DMS79 treated with DMSO at 0.1 percent for 48 hours (cell line): ENCODE results near the gene ATP9B.
A peak's percentile ranks its signal among the peaks of the same experiment; 100 is the strongest.
"Not testable (repeated sequence)": the region's sequence is repeated elsewhere in the genome, so short reads cannot be mapped to it uniquely, and the experiment has no call there.

Source experiments
- DNase-seq: peaks from one replicate; lab custom pipeline; 2025; lab: John Stamatoyannopoulos, UW

The ATP9B gene

DNA sequence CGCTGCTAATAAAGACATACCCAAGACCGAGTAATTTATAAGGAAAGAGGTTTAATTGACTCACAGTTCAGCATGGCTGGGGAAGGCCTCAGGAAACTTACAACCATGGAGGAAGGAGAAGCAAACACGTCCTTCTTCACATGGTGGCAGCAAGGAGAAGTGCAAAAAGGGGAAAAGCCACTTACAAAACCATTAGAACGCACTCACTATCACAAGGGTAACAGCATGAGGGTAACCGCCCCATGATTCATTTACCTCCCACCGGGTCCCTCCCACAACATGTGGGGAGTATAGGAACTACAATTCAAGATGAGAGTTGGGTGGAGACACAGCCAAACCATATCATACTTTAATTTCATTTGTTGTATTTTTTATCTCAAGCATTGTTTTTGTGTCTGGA is 67.5 kb downstream of the ATP9B start:
- no peak for DNase-seq

DNA sequence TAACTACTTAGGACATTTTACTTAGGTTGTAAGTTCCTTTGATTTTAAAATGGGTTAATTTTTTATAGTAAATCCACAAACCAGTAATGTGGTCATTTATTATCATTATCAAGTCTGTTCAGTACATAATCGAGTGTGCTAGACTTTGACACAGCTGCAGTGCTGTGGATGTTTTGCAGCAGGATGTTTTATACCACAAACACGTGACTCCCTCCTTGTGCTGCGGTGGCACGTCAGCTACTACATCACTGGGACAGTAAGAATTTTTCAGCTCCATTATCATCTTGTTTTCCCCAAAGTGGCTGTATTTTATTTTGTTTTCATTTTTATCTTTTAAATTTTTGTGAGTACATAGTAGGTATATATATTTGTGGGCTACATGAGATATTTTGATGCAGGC is 70.0 kb downstream of the ATP9B start:
- DNase-seq = no peak

DNA sequence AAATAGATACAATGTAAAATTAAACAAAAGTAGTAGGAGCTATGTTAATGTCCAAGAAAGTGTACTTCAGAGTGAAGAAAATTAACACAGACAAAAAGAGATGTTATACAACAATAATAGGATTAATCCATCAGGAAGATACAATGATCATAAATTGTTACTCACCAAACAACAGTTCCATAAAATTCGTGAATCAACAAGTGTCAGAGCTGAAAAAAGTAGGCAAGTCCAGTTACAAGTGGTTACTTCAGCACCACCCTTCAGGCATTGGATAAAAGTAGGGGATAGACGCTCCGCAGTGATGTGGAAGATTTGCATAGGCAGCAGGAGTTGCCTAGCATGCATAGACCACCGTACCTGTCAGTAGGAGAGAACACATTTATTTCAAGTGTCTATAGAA is 77.8 kb downstream of the ATP9B start:
- DNase-seq = no peak

DNA sequence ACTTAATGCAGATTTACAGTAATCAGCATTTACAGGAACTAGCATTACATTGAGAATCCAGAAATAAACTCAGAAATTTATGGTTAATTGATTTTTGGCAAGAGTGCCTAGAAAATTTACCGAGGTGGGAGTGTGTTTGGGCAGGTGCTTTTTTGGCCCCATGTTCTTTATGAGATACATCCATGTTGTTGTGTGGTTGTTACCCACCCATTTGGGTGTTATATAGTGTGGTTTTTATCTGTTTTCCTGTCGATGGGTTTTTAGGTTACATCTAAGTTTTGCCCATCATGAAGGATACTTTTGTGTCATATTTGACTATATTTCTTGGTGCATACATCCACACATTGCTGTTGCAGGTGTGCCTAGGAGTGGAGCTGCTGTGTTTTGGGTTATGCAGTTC is 82.0 kb downstream of the ATP9B start:
- DNase-seq = no peak

DNA sequence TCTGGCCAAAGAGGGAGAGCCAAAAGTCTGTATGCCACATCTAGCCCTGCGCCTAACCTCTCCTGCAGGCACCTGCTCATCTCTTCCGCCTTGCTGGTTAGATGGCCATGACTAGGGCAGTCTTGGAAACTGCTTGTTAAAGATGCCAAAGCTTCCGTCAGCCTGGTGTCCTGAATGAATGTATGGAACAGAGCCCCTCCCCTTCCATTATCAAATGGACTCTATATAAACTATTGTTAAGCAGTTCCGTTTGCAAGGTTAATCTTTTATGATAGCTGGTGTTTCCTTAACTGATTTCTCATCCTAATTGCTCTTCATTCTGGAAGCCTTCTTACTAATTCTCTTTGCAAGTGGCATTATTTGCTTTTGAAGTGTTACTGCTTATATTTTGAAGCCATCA is 87.1 kb downstream of the ATP9B start:
- DNase-seq = no peak

DNA sequence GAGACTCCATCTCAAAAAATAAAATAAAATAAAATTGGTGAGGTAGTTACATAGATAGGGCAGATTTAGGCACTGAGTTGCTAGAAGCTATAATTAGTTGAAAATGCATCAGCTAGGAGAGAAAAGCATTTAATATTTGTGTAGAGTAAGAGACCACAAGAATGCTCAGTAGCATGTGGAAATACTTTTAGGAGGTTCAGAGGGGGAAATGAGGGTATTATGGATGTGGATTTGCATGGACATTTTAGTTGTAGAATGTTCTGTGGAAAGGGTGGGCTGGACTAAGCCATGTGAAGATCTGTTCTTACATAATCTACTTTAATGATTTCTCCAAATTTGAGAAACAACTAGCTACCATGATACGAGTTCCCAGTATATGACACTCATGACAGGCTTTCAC is 95.5 kb downstream of the ATP9B start:
- DNase-seq = no peak

DNA sequence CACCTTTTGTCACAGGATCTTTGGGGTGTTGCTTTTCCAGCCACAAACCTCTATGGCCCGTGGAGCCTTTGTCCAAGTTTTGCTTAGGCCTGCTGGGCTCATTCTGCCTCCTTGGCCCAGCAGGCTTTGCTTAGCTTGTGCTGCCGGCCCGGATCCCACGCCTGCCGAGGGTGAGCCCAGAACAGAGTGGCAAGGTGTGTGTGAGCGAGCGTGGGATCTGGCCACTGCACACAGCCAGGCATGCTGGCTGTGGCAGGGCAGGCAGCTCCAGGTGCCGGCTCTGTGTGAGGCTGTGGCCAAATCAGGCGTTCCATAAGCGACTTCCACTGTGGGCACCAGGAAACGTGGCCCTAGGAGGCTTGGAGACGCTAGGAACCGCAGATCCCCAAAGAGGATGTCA is 97.5 kb downstream of the ATP9B start:
- no peak for DNase-seq

DNA sequence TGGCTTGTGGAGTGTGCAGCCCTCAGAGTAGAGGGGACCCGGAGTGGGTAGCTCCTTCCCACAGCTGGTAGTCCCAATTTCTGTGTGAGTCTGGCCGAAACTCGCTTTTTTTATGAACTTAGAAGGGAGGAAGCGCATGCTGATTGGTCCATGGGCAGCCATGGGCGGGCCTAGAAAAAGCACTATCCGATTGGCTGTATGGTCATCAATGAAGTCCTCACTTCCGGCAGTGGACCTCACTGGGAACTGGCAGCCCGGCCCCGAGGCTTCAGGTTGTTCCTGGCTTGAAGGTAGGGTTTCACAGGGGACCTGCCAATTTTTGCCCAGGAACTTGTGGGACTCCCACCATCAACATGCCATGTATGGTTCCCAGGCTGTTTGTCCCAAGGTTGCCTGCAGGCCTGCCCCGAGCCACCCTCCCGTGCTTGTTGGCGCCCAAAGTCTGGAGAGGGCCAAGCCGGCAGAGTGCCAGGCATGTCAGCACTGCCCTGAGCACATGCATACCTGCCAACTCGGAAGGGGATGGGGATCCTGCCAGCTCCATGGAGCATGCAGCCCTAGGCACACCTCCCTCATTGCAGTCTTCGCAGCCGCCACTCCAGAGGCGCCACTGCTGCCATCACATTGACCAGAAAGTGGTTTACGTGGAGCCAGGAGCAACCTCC is 98.5 kb downstream of the ATP9B start:
- DNase-seq = no peak

DNA sequence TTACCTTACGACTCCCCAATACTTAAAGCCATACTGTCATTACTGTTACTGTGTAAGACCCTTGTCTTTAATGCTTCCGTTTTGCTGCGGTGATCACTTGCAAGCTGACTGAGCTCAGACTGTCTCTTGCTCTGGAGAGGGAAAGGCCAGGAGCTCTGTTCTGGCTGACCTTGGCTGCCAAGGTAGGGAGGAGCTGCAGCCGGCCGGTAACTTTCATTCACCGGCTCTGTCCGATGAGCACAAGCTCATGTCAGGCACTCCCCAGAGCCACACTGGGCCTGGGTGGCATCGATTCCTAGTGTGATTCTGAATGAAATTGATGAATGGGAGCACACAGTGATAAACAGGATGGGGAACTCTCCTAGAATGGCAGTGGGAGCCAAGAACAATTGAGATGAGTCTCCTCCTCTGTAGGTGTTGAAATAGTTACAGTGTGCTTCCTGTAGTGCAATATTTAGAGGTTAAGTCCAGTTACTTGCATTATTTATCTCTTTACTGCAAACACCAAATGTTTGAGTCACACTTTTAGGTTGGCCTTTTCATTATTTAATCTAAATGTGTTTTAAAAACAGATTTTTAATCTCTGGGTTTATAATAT is 100.9 kb downstream of the ATP9B start:
- DNase-seq = no peak

DNA sequence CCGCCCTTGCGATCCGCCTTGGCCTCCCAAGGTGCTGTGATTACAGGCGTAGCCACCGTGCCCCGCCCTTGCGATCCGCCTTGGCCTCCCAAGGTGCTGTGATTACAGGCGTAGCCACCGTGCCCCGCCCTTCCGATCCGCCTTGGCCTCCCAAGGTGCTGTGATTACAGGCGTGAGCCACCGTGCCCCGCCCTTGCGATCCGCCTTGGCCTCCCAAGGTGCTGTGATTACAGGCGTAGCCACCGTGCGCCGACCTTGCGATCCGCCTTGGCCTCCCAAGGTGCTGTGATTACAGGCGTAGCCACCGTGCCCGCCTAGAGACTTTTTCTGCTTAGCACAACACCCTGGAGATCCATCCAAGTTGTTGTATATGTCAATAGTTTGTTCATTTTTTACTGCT is 103.1 kb downstream of the ATP9B start:
- not testable (repeated sequence) for DNase-seq

DNA sequence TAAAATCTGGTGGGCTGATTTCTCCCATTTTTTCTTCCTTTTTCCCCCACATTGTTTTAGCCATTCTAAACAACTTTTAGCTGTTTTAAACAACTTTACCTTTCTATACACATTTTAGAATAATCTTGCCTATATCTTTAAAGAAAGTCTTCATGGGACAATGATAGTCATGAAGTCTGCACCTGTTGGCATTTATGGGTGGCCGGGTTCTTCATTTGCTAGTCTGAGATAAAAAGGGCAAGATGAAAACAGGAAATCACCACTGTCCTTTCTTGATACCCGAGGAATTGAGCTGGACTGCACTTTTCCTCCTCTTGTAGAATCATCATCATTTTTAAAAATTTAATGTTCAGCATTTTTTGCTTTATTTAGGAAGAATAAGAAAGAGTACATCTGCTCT is 104.5 kb downstream of the ATP9B start:
- no peak for DNase-seq

DNA sequence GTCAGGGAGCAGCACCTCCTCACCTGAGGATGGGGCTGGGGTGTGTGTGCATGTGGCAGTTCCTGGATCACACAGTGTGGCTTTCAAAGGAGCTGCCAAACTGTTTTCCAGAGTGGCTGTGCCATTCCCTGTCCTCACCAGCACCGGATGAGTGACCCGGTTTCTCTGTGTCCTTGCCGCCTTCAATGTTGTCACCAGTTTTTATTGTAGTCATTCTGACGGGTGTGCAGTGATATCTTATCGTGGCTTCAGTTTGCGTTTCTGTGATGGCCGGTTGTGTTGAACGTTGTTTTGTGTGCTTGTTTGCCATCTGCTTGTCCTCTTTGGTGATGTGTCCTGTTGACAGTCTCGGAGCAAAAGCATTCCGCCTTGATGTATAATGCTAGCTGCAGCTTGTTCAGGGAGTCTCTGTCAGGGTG is 108.9 kb downstream of the ATP9B start:
- DNase-seq = no peak

DNA sequence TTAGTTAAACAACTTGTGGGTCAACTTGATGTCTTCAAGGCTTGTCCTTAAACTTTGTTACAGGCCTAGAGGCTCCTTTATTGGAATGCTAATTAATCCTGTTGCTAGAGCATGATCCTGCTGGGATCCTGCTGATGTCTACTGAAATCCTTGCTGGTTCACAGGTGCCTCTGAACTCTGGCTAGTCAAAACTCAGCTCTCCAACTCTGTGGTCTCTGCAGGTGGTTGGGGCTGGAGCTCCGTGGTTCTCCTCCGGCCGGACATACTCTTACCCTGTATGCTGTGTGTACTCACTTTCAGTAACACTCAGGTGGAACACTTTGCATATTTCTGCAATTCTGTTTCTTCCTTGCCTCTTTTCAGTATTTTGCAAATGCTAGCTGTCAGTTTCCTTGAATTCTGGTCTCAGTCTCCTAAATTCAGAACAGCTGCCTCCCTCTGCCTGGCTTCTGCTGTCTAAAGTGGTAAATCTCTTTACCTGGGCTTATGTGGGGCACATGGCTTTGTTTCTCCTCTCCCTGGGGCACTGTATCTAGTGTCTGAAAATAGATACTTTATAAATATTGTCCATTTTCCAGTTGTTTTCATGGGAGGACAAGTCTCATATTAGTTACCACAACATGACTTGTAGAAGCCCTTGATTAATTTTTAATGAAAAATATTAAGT is 113.0 kb downstream of the ATP9B start:
- DNase-seq = no peak

DNA sequence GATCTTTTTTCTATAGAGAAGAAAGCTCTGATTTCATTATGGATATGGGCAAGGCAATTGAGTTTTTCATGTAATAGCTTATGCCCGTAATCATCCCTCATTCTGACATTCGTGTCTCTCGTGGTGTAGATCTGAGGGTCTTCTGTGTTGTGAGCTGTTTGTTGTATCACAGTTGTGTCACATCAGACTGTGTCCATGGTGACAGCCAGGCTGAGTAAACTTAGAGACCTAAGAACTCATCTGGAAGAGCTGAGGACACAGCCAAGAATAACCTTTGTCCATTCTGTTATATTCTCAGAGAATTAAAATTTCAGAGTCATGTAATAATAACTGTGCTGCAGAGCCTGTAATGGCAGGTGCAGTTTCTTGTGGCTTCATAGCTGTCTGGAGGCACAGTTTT is 116.5 kb downstream of the ATP9B start:
- no peak for DNase-seq

DNA sequence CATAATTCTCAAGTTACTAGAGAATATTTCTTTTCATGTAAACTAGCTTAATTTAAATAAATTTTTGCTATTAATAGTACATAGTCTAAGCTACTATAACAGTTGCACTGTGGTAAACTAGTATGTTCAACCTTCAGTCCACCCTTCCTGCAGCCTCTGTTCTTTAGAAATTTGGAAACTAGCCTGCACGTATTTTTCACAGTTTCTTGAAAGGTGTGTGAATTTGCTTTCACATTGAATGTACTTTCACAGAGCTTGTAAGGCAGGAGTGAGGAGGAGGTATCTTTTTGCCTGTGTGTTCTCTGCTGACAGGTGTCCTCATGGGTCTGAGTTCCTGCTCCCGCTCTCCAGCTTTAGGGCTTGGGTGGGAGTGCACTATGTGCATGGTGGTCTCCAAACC is 117.5 kb downstream of the ATP9B start:
- no peak for DNase-seq

DNA sequence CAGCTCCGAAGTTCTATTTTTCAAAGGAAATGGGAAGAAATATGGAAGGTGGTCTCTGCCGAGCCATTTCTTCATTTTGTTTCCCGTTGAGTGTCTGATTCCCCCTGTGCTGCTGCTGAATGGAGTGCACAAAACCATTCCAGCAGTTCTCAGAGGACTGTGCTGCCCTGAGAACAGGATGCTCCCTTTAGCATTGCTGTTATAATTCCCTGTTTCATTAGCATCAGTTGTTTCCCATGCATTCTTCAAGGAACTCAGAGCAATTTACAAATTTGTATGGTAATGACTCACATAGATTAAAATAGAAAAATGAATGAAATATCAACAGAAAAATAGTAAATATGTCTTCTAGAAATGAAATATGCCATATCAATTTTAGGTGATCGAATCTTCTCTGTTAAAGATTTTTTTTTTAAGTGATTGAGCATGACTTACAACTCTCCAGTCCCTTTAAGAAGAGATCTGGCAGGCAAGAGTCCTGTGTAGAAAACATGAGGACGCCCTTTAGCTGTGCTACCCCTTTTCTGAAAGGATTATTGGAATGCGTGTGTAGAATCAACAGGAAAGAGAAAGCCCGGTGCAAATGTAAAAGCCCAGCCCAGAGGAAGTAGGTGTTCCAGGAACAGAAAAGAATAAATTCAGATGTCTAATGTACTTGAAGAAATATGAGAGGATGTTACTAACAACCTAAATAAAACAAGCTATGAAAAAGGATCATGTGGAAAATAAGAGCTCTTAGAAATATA is 118.5 kb downstream of the ATP9B start:
- no peak for DNase-seq

DNA sequence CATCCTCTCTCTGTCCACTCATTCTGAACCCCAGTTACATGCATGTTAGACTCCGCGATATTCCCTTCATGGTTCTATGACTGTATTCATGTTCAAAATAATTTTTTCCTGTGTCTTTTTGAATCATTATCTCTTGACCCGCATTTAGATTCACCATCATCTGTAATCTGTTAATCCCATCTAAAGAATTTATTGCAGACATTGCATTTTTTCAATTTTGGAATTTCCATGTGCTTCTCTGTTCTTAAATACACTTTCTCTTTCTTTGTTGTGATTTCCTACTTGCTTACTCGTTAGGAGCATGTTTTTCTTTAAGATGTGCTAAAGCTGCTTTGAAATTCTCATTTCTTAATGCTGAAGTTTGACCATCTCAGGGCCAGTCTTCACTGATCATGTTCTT is 122.2 kb downstream of the ATP9B start:
- DNase-seq = no peak

DNA sequence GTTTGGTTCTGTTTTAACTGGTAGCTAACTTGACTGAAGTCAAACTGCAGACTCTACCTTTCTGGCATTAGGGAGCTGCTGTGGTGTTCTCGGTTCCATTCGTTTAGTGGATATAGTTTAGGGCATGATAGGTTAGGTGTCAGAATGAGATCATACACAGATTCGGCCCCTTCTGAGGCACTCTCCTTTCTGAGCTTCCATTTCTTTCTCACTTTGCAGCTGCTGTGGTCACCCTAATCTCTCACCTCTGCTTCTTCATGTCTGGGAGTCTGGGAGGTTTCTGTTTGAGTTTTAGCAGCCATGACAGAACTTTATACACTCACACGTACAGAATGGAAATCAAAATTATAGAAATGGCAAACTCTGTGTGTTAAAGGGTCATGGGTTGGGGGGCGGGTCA is 122.8 kb downstream of the ATP9B start:
- no peak for DNase-seq

DNA sequence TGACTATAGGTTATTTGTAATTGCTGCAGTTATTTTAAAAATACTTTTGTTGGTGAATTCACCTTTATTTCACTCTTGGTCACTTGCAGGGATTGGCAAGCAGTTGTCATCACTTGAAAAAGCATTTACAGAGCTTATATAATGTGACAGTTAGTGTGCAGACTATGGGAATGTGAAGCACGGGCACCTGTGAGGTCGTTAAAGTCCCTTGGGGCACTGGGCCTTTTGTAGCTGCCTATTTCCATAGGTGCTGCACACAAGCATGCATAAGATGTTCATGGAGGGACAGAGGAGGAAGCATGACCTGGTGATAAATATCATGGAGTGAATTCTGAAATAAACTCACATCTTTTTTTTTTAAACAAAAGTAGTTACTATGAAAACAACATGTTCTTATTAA is 124.6 kb downstream of the ATP9B start:
- DNase-seq = no peak

DNA sequence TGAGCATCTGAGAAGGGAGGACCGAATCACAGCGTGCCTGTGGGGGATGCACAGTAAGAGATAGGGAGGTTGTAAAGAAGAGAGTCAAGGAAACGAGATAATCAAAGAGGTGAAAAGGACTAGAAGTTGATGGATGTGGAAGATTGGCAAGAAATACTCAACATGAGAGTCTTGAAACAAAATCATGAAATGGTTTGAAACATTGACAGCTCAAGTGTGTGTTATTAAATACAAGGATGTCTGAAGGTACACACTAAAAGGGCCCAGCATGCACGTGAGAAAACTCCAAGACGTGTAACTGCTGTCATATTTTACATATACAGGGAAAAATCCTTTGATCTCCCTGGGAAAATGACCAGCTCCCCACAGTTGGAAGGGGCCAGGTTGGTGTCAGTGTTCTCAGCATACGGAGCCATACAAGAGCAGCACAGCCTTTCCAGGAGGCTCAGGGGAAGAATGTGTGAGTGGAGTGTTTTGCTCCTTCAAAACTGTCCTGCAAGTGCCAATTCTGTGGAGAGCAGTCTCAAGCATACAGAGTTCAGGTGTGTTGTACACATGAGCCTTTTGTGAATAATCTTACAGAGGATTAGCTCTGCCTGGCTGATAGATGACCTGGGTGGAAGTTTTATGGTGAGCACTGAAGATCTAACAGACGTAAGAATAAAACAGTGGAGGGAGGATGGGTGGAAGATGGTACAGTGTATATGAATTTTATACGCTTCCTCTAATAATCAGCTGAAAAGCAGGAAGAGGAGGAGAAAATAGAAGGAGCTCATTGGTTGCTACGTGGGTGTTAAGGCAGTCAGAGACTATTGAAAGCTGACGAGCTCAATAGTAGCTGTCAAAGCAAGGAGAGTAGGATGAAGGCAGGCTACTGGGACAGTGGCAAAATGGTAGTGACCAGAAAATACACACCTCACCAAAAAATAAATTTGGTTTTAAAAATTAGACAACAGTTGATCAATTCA is 126.8 kb downstream of the ATP9B start:
- peak; percentile 6 for DNase-seq

DNA sequence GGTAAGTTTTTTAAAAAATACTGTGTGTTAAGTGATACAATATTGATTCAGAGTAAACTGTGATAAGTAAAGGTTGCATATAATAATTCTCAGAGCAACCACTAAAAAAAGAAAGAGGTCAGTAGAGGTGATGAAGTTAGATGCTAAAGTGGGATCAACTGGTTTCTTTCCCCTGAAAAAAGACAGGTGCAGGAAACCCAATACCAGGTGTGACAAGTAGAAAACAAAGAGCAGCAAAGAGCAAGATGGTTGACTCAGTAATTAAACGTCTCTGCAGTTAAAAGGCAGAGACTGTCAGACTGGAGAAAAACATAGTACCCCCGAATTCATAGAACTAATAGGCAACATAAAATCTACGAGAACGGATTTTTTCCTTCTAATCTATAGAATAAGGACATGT is 128.3 kb downstream of the ATP9B start:
- DNase-seq = peak; percentile 22
